ENCODE data around the gene SCYGR4.

GRCh38 chr2:227629435-227629834 is 12.1 kb downstream of the SCYGR4 start:
- TF ChIP-seq POLR2A (IDR thresholded peaks at IDR 0.05) (no peak), CTCF (IDR thresholded peaks at IDR 0.05) (no peak)

All from esophagus squamous epithelium (tissue), 4 donors.